Measurements from ENCODE around the gene CYB5R4. TPM values are rescaled to one million over a fixed set of nuclear protein-coding genes. Genes with fewer than 3 reads are reported as not detected.
"Not testable (repeated sequence)": the region's sequence is repeated elsewhere in the genome, so short reads cannot be mapped to it uniquely, and the experiment has no call there.

Gene CYB5R4
- total RNA-seq, 1 donor from 2014 or later, result 37.3 TPM

GRCh38 chr6:83905648-83906047, 46.2 kb downstream of the CYB5R4 start:
- Mint-ChIP-seq H3K4me1 (peaks cover 50% of the 10 kb centered on the region), H3K27me3 (no peaks in the 10 kb centered on the region), H3K36me3 (ENCODE audit: low read depth) (peaks cover 78% of the 10 kb centered on the region), H3K27ac (no peak overlapping the region), H3K9me3 (peaks cover 35% of the 10 kb centered on the region), H3K4me3 (no peak overlapping the region)
- TF ChIP-seq CTCF (IDR thresholded peaks at IDR 0.05), result no peak
- CTCF ChIA-PET, result no interaction called here
- intact Hi-C loops (cut with micrococcal nuclease), result no loop called here
- DNase-seq (no peak), ATAC-seq (ENCODE audit: low read depth) (no peak)
- POLR2A ChIA-PET, result no interaction called here

- H3K27me3 Mint-ChIP-seq; H3K4me3 Mint-ChIP-seq; H3K27ac Mint-ChIP-seq; CTCF ChIA-PET; ATAC-seq (ENCODE audit: low read depth); DNase-seq; POLR2A ChIA-PET; intact Hi-C loops (cut with micrococcal nuclease): not testable (repeated sequence)
- H3K9me3 Mint-ChIP-seq, result peaks cover 19% of the 10 kb centered on the region
- peaks cover 38% of the 10 kb centered on the region for H3K4me1 Mint-ChIP-seq
- H3K36me3 Mint-ChIP-seq (ENCODE audit: low read depth), result peaks cover 78% of the 10 kb centered on the region
Observed at GRCh38 chr6:83907623-83908390, 48.3 kb downstream of the CYB5R4 start.

GRCh38 chr6:83908813-83909212, 49.3 kb downstream of the CYB5R4 start:
- intact Hi-C loops (cut with micrococcal nuclease), result no loop called here
- POLR2A ChIA-PET, result no interaction called here
- Mint-ChIP-seq H3K4me1 (peaks cover 29% of the 10 kb centered on the region), H3K9me3 (peaks cover 11% of the 10 kb centered on the region), H3K27ac (no peak overlapping the region), H3K4me3 (no peak overlapping the region), H3K36me3 (ENCODE audit: low read depth) (peaks cover 71% of the 10 kb centered on the region), H3K27me3 (no peaks in the 10 kb centered on the region)
- TF ChIP-seq CTCF (IDR thresholded peaks at IDR 0.05), result no peak
- no peak for ATAC-seq (ENCODE audit: low read depth)
- CTCF ChIA-PET, result no interaction called here
- DNase-seq, result no peak

GRCh38 chr6:83911278-83911677, 51.8 kb downstream of the CYB5R4 start:
- intact Hi-C loops (cut with micrococcal nuclease), result no loop called here
- TF ChIP-seq CTCF (IDR thresholded peaks at IDR 0.05), result no peak
- no peaks in the 10 kb centered on the region for H3K27me3 Mint-ChIP-seq
- ChIA-PET CTCF (no interaction called here), POLR2A (no interaction called here)
- peaks cover 5% of the 10 kb centered on the region for H3K9me3 Mint-ChIP-seq
- ATAC-seq (ENCODE audit: low read depth) (no peak), DNase-seq (no peak)
- no peak overlapping the region for H3K27ac Mint-ChIP-seq
- peaks cover 65% of the 10 kb centered on the region for H3K36me3 Mint-ChIP-seq (ENCODE audit: low read depth)
- no peak overlapping the region for H3K4me3 Mint-ChIP-seq
- H3K4me1 Mint-ChIP-seq, result peaks cover 37% of the 10 kb centered on the region

- no peak for DNase-seq
- Mint-ChIP-seq H3K4me1 (peaks cover 27% of the 10 kb centered on the region), H3K27ac (no peak overlapping the region), H3K9me3 (no peaks in the 10 kb centered on the region), H3K36me3 (ENCODE audit: low read depth) (peaks cover 46% of the 10 kb centered on the region), H3K4me3 (no peak overlapping the region), H3K27me3 (no peaks in the 10 kb centered on the region)
- CTCF ChIA-PET, result no interaction called here
- TF ChIP-seq CTCF (IDR thresholded peaks at IDR 0.05), result no peak
- POLR2A ChIA-PET, result no interaction called here
- ATAC-seq (ENCODE audit: low read depth), result no peak
- intact Hi-C loops (cut with micrococcal nuclease), result no loop called here
Observed at GRCh38 chr6:83914953-83915352, 55.5 kb downstream of the CYB5R4 start.

- Mint-ChIP-seq H3K4me1 (peaks cover 27% of the 10 kb centered on the region), H3K27ac (no peak overlapping the region), H3K4me3 (no peak overlapping the region), H3K36me3 (ENCODE audit: low read depth) (peaks cover 47% of the 10 kb centered on the region), H3K9me3 (no peaks in the 10 kb centered on the region), H3K27me3 (no peaks in the 10 kb centered on the region)
- intact Hi-C loops (cut with micrococcal nuclease), result no loop called here
- no peak for DNase-seq
- POLR2A ChIA-PET, result no interaction called here
- no peak for TF ChIP-seq CTCF (IDR thresholded peaks at IDR 0.05)
- CTCF ChIA-PET, result no interaction called here
- ATAC-seq (ENCODE audit: low read depth), result no peak
Observed at GRCh38 chr6:83917001-83917400, 57.5 kb downstream of the CYB5R4 start.
